Islet of Langerhans (tissue), 1 donor: ENCODE results near the gene PPP1R37.
"Not testable (repeated sequence)": the region's sequence is repeated elsewhere in the genome, so short reads cannot be mapped to it uniquely, and the experiment has no call there.

Experiments
- FAIRE-seq: peaks from one replicate; lab custom pipeline; 2011; peaks lifted over from hg19 to GRCh38; lab: Jason Lieb, UNC

PPP1R37 gene

GRCh38 chr19:45095496-45096413, 2.8 kb downstream of the PPP1R37 start:
- FAIRE-seq, result no peak

DNA sequence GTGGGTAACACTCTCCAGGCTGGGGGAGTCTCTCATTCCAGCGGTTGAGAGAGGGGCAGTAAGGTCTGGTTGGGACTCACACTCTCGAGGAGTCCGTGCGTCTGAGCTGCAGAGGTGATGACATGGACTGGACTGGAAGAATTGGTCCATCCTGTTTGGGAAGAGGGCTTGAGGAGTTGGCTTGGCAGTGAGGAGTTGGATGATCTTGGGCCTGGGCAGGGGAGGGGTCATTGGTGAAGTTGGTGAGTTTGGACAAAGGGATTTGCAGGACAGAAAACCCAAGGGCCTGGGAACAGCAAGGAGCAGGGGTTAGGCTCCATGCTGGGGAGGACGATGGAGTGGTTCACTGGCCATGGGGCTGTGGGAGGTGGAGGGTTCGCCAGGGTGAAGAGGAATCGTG, 3.7 kb downstream of the PPP1R37 start:
- FAIRE-seq, result no peak

DNA sequence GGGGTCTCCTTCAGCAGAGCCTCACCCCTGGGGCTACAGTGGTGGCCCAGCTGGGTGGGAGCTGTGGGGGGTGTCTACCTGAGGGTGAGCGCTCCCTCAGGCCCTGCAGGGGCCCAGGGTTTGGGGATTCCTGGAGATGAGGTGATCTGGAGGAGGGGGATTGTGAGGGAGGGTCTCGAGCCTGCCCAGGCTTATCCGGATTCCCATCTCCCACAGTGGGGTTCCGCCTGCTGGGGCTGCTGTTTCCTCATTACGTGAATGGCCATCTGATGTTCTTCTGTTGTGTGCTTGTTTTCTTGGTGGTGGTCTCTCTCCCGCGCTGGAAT, 4.4 kb downstream of the PPP1R37 start:
- FAIRE-seq, result no peak

DNA sequence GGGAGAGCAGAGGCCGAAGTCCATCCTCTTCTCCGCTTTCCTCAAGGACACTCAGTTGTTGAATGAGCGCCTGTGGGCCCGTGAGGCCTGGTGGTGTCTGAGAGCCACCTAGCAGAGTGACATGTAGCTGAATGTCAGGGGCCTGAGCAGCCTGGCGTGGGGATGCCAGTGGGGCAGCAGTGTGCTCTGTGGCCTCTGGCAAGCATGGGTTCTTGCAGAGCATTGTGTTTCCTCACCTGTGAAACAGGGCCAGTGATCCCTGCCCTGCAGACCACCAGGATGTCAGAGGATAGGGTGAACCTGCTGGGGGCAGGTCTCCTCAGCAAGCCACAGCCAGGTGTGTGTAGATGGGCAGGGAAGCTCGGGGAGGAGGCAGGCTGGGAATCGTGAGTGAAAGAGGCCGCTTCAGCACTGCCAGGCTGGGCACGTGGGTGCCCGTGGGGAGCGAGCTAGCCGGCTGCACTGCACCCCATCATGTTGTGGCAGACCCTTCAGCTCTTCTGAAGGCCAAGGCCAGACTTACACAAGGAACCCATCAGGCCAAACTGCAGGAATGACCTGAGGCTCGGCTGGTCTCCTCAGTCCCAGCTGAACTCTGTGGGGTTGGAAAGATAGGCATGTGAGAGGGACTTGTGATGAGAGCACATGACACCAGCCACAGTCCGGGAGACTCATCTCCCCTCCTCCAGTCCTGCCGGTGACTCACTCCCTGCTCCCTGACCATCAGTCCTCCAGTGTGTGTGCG, 5.0 kb downstream of the PPP1R37 start:
- FAIRE-seq, result no peak

GRCh38 chr19:45098521-45099466, 5.8 kb downstream of the PPP1R37 start:
- no peak for FAIRE-seq

- FAIRE-seq, result no peak
These were observed 6.7 kb downstream of the PPP1R37 start for GRCh38 chr19:45099467-45100191.

DNA sequence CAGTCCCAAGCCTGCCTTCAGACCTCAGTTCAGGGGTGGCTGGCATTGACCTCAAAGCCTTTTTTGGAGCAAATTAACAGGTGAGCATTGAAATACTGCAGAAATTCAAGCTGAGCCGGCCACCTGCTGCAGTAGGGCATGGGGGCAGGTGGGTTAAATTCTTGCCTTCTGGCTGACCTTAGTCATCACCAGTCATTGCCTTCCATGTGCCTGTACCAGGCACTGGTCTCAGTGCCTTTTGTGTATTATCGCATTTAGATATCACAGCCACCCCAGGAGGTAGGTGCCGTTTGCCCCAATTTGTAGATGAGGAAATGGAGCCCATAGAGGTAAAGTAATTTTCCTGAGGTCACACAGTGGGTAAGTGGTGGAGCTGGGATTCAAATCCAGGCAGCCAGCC, 7.2 kb downstream of the PPP1R37 start:
- FAIRE-seq, result no peak

- FAIRE-seq, result no peak
These were observed 7.9 kb downstream of the PPP1R37 start for GRCh38 chr19:45100846-45101252.

- FAIRE-seq, result no peak
These were observed 8.8 kb downstream of the PPP1R37 start for GRCh38 chr19:45101806-45102205.

DNA sequence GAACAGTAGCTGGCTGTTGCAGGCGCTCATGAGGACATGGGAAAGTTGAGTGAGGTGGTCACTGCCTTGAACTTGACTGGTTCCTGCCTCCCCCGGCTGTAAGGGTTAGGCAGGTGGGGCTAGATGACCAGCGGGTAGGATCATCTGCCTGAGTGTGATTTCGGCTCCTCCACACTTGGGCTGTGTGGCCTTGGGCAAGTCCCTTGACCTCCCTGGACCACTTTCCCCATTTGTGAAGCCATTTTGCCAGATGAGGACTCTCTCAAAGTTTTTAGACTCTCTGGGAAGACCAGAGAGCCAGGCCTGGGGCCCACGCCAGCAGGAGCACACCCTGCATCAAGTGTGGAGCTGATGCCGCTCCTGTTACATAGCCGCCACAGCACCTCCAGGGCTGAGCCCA, 9.5 kb downstream of the PPP1R37 start:
- no peak for FAIRE-seq

DNA sequence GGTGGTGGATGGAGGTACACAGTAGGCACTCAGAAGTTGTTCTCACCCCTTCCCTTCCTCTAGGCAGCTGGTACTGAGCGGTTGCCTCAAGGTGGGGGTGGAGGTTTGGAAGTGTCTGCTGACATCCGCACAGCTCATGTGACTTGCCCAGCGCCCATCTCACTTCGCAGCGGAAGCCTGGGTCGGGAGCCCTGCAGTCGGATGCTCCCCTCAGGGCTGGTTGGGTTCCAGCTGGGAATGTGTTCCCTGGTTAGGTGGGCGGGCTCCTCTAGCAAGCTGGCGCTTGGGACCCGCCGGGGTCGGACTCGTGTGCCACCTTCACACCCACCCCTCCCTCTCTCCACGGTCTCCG, 10.2 kb downstream of the PPP1R37 start:
- no peak for FAIRE-seq

- peak; percentile 60 for FAIRE-seq
These were observed 10.7 kb downstream of the PPP1R37 start for GRCh38 chr19:45103508-45104319.

DNA sequence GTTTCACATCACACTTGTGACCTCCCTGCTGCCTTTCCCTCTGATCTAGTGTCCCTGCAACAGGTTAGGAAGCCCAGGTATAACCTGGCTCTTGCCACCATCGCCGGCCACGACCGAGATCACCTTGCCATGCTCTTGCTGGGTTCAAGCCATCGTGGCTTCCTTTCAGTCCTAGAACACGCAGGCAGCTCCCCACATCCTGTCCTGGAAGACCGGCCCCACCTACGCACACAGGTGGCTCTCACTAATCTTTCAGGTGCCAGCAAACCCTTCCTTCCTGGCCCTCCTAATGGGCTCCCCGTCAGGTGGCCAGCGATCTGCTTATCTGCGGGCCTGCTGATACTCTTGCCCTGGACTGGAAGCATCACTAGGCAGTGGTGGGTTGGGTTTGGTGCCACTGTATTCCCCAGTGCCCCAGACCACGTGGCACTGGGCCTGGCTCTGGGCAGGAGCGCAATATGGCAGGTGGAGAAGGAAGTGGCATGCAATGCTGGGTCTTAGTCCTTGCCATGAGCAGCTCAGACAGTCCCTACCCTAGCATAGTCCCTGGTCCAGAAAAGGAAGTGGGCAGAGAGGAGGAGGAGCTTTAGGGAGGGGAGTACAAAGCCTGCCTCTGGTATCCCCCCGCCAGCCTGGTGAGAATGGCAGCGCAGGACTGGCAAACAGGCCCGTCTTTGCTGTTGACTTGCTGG, 11.8 kb downstream of the PPP1R37 start:
- no peak for FAIRE-seq

DNA sequence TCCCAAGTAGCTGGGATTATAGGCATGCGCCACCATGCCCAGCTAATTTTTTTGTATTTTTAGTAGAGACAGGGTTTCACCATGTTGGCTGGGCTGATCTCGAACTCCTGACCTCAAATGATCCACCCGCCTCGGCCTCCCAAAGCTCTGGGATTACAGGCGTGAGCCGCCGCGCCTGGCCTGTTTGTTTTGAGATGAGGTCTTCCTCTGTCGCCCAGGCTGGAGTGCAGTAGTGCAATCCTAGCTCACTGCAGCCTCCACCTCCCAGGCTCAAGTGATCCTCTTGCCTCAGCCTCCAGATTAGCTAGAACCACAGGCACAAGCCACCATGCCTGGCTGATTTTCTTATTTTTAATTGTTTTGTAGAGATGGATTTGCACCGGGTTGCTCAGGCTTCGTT, 13.4 kb downstream of the PPP1R37 start:
- not testable (repeated sequence) for FAIRE-seq

GRCh38 chr19:45107621-45108150, 14.7 kb downstream of the PPP1R37 start:
- FAIRE-seq, result no peak

DNA sequence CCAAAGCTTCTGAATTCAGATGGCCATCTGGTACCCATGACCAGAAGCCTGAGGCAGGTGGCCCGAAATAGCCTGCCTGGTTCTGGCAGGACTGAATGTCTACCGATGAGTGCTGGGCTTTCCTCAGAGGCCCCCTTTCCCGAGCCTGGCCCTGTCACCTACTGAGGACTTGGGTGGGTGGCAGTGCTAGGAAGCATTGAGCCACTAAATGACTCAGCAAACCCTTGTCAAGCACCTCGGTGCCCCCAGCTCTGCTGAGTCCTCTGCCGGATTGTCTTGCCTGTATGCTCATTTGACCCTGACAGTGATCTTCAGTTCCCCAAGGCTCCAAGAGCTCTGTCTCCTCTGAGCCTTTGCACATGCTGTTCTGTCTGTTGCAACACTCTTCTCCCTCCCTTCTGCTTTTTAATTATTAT, 17.9 kb downstream of the PPP1R37 start:
- no peak for FAIRE-seq

DNA sequence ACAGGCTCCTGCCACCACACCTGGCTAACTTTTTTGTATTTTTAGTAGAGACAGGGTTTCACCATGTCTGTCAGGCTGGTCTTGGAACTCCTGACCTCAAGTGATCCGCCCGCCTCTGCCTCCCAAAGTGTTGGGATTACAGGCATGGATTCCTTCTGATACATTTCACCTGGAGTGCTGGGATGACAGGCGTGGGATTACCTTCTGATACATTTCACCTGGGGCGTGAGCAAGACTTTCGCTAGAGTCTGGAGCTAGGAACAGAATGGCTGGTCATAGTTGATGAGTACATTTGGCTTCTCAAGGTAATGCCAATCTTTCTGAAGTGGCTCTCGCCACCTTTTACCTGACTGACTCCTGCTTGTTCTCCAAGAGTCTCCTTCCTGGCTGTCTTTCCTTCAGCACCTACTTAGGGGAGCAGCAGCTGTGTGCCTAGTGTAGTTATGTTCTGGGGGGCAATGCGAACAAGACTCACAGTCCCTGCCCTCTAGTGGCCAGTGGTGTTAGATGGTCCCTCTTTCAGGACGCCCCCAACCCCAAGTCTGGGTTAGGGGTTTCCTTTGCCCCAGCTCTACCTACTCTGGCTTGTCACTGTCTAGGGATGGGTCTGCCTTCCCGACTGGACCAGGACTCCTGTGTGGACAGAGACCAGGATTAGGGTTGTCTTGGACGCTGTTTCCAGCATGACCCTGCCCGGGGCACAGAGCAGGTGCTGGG, 19.3 kb downstream of the PPP1R37 start:
- FAIRE-seq, result no peak

GRCh38 chr19:45113628-45114027, 20.6 kb downstream of the PPP1R37 start:
- no peak for FAIRE-seq

DNA sequence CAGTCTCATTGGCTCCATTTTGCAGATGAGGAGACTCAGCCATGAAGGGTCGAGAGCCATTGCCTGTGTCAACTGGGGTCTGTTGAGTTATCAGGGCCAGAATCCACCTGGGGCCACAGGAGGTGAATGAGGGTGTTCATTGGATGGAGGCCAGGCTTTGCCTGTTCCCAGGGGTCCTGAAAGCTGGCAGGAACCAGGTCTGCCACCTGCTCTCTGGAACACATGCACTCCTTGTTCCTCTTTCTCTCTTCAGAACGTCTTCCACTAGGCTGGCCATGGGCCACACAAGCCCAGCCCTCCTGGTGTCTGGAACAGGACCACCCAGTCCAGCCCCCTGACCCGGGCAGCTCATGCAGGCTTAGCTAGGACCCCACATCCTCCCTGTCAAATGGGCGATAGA, 21.1 kb downstream of the PPP1R37 start:
- FAIRE-seq, result no peak
